ENCODE measurements around the gene CARMIL1.

The CARMIL1 gene

DNA sequence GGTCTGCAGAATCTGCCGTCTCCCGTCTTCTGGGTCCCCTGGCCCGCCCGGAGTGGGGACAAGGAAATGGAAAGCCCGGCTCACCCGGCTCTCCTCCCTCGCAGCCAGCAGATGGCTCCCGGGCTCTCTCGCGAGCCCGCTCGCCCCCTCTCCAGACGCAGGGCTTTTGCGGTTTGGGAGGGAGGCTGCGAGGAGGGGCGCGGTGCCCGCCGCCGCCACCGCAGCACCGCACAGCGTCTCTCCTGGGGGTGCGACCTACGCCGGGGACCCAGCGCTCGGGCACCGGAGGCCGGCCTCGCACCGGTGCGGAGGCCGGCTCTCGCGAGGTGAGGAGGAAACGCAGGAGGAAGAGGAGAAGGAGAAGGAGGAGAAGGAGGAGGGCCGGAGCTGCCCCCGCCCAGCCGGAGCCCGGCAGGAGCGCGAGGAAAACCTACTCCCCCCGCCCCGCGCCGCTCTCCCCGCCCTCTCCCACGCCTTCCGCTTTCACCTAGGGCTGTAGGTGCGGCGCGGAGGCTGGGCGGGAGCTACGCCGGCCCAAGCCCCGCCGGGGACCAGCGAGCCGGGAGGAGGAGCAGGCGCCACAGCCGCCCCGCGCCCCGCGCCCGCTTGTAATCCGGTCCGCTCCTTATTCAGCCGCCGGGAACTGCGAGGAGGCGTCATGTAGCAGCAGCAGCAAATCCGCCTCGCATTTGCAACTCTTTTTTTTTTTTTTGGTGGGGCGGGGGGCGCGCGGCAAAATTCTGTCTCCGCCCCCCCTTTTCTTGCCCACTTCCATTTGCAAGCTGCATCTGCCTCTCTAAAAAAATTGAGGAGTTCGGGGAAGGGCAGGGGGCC, at the start of gene CARMIL1:
TSS of gene CARMIL1 (plus strand) at position 461 of the 834 bp plus-strand sequence. CDS start 422 bp downstream, outside the sequence.
- no peak for TF ChIP-seq GATA2 (IDR thresholded peaks at IDR 0.05; ENCODE audit: low read depth, low read length)
- no peak for TF ChIP-seq GATA3 (IDR thresholded peaks at IDR 0.05; ENCODE audit: low read depth, low read length)

DNA sequence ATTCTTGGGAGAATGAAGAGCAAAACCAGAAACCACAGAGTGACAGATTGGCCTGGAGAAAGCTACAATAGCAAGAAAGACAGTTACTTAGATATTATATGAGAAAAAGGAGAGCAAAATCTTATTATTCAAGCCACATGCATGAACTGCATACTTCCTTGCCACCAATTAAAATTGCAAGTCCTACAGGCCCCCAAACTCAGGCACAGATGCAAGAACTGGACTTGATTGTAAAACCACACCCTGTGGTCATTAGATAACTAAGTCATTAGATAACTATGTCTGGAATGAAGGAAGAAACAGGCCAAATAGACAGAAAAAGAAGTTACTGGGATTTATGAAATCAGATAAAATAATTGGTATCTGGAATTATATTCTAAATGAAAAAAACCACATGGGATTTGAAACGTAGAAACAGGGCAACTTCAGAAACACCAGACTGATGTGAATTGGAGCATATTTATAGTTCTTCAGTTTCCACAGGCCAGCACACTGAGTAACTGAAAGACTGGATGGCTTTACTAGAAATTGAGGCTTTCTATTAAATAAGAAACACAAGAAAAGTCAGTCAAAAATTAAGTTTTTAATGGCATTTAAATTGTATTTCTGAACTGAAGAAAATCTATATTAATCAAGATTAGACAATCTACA, 49.4 kb upstream of the CARMIL1 start:
- TF ChIP-seq GATA3 (IDR thresholded peaks at IDR 0.05; ENCODE audit: low read depth, low read length): 0 out of 2 replicates have a peak, but pooled peaks have one; percentile 18
- no peak for TF ChIP-seq GATA2 (IDR thresholded peaks at IDR 0.05; ENCODE audit: low read depth, low read length)

DNA sequence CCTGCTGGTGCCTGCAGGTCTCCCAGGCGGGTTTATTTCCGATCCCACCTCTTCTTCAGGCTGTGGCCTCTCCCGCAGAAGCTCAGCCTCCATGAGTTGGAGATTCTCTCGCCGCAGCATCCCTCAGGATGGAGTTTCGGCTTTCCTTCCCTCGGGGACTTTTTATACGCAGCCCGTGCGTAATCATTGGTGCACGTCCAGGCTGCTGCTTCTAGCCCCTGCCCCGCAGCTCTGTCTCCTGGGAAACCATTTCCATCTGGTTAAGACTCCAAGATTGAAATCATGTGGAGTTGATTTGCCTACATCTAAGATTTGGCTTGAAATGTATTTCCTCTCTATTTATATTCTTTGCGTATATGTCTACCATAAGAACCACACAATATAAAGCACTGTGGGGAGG, 46.7 kb upstream of the CARMIL1 start:
- TF ChIP-seq GATA2 (IDR thresholded peaks at IDR 0.05; ENCODE audit: low read depth, low read length) (peak; percentile 48), GATA3 (IDR thresholded peaks at IDR 0.05; ENCODE audit: low read depth, low read length) (no peak)

DNA sequence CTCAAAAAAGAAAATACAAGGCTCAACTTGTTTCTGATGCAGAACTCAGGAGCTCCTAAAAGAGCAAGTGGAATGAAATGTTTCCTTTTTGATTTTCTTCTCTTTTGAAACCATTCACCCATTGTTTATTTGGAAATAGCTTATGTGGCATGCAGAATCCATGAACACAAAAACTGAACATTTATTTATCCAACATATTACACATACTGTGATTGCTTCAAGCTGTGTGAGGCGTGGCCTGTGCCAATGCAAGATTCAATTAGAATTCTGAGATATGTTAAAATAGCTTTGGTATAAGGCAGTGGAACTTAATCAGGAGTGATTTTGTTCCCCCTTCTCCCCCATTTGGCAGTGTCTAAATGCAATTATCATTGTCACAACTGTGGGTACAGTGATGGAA, 45.9 kb upstream of the CARMIL1 start:
- TF ChIP-seq GATA3 (IDR thresholded peaks at IDR 0.05; ENCODE audit: low read depth, low read length) (no peak), GATA2 (IDR thresholded peaks at IDR 0.05; ENCODE audit: low read depth, low read length) (no peak)

DNA sequence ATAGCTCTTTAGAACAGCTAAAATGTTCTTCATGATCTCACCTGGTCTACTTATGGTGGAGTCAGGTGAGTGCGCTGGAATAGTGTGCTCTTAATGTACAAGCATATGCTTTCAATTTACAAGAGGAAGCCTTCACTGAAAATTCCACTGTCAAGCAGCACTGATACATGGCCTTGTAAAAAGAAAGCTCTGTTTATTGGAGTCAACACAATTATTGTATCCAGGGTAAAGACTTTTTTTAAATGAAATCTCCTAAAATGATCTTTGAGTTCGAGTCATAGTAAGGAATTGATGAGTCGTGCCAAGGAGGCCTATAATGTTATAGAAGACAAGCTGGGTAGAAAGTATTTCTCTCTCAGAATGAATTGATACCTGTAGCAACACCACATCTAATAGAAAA, 41.6 kb upstream of the CARMIL1 start:
- TF ChIP-seq GATA3 (IDR thresholded peaks at IDR 0.05; ENCODE audit: low read depth, low read length): no peak
- no peak for TF ChIP-seq GATA2 (IDR thresholded peaks at IDR 0.05; ENCODE audit: low read depth, low read length)

DNA sequence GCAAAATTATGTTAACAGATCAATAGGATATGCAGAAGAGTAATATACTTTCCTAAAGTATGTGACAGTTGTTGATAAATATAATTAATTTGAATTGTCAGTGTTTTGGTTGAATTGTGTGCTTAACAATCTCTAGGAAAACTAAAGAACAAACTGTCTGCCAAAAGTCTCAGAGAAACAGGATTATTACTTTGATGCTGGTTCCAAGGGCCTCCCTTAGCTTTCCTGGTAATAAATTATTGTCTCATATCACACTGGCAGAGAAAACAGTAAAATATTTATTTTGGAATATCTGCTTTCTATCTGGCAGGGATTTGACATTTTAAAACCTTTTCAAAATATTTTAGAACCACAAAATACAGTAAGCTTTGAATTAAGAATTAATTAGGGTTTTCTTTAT, 40.1 kb upstream of the CARMIL1 start:
- TF ChIP-seq GATA2 (IDR thresholded peaks at IDR 0.05; ENCODE audit: low read depth, low read length) (no peak), GATA3 (IDR thresholded peaks at IDR 0.05; ENCODE audit: low read depth, low read length) (no peak)

DNA sequence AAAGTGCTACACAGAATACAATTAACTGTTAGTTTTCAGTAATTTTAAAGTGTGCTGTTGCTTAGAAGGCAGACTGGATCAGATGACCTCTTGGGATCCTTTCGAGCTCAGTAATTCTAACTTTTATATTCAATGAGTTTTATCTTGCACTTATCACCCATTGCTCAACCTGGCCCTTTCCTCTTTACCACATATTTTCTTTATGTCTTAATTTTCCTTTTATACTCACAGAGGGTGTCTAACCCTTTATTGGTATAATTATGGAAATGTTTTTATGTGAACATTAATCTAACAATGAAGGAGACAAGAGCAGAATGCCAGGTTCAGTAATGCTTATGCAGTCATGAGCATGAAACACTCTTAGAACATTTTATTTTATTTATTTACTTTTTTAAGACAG, 39.7 kb upstream of the CARMIL1 start:
- TF ChIP-seq GATA2 (IDR thresholded peaks at IDR 0.05; ENCODE audit: low read depth, low read length): no peak
- TF ChIP-seq GATA3 (IDR thresholded peaks at IDR 0.05; ENCODE audit: low read depth, low read length): no peak

DNA sequence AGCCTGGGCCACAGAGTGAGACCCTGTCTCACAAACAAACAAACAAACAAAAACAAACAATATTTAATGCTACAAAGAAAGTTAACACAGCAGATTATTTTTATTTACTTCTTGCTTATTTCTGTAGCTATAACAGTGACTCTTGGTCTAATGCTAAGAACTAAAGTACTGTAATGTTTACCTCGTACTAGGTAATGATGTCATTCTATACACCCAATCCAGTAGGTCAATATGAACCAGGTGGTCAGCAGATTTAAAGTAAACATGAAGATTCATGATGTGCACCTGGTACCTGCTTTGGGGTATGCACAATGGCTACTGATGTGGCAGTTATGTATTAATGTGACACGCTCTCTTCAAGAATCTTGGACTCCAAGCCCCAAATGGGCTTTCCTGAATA, 36.6 kb upstream of the CARMIL1 start:
- no peak for TF ChIP-seq GATA2 (IDR thresholded peaks at IDR 0.05; ENCODE audit: low read depth, low read length)
- TF ChIP-seq GATA3 (IDR thresholded peaks at IDR 0.05; ENCODE audit: low read depth, low read length): no peak

DNA sequence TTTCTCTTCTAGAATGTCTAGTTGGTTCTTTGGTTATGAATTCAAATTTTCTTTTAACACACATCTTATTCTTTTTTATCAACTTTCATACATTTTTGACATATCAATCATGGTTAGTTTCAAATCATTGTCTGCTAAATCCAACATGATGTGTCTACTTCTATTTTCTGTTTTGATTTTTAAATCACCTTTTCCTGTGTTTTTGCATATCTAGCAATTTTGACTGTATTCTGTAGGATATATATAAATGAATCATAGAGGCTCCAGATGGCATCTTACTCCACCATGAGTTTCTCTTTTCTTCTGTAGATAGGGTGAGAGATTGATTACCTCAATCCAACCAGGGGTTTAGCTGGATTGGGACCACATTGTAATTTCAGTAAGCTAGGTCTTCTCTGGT, 34.3 kb upstream of the CARMIL1 start:
- TF ChIP-seq GATA3 (IDR thresholded peaks at IDR 0.05; ENCODE audit: low read depth, low read length): no peak
- TF ChIP-seq GATA2 (IDR thresholded peaks at IDR 0.05; ENCODE audit: low read depth, low read length): no peak

DNA sequence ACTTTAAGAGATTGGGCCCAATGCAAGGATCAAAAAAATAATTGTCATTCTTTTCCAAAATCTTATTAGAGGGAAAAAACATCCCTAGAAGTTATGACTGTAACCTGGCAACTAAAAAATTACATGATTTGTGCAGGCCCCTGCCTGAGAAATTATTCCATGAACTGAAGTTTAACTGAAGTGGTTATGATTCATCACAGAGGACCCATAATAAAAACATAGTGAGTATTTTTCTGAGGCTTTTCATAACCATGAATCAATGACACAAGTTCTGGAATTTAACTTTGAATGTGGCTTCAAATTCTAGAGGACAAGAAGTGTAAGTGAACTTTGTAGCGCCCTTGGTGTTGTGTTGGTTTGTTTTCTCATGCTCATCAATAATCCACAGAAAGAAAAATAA, 31.1 kb upstream of the CARMIL1 start:
- TF ChIP-seq GATA3 (IDR thresholded peaks at IDR 0.05; ENCODE audit: low read depth, low read length): no peak
- no peak for TF ChIP-seq GATA2 (IDR thresholded peaks at IDR 0.05; ENCODE audit: low read depth, low read length)

DNA sequence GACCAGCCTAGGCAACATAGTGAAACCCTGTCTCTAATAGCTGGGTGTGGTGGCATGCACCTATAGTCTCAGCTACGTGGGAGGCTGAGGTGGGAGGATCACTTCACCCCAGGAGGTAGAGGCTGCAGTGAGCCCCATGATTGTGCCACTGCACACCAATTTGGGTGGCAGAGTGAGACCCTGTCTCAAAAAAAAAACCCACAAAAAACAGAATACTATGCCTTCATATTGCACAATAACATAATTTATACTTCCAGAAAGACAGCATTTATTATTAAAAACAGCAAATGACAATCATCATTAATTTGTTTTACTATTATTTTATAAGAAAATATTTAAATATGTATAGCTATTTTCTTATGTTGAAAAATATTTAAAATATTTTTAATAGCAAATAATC, 30.0 kb upstream of the CARMIL1 start:
- no peak for TF ChIP-seq GATA3 (IDR thresholded peaks at IDR 0.05; ENCODE audit: low read depth, low read length)
- TF ChIP-seq GATA2 (IDR thresholded peaks at IDR 0.05; ENCODE audit: low read depth, low read length): no peak

DNA sequence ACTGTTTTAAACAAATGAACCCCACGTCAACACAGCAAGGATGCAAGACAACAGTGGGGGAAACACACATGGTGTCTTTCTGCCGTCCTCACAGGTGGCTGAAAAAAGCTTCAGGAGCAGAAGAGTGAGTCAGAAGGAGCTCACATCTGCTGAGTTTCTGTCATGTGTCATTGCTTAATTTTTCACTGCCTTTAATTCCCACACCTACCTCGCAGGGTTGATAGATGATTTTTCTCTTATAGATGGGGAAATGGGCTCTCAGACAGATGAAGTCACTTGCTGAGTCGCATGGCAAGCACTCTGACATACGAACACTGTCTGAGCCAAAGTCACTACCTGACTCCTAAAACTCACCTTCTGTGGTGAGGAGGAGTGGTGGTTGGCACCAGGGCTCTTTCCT, 28.3 kb upstream of the CARMIL1 start:
- TF ChIP-seq GATA2 (IDR thresholded peaks at IDR 0.05; ENCODE audit: low read depth, low read length) (no peak), GATA3 (IDR thresholded peaks at IDR 0.05; ENCODE audit: low read depth, low read length) (no peak)

DNA sequence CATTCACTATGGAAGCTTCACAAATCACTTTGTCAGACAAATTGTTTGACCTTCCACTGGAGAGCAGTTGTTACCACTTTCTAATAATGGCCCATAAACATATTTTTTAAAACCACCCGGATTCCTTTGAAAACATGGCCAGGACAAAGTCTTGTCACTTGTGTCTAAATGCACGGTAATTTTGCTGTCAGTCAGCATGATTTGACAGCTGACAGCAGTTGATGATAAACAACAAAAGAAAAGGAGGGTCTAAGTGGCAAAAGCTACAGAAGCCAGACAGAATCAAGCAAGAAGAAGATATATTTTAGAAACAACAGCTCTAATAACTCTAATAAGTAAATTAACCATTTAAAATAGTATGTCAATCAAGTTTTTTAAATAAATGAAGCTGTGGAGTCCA, 27.7 kb upstream of the CARMIL1 start:
- no peak for TF ChIP-seq GATA2 (IDR thresholded peaks at IDR 0.05; ENCODE audit: low read depth, low read length)
- no peak for TF ChIP-seq GATA3 (IDR thresholded peaks at IDR 0.05; ENCODE audit: low read depth, low read length)

DNA sequence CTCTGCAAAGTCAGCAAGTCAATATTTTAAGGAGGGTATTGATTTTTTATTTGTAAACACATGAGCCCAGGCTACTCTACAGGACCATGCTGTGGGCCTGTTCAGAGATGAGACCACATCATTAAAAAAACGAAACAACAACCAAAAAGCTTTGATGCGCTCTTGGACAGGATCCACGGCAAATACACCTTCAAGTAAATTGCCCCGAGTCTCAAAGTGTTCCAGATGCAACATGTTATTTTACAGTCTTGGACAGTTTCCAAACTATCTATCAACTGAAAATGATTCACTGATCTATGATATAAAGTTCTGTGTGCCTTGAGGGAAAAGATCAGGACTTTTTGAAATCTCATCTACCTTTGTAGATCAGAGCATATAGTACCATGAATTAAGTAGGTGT, 25.8 kb upstream of the CARMIL1 start:
- TF ChIP-seq GATA2 (IDR thresholded peaks at IDR 0.05; ENCODE audit: low read depth, low read length) (no peak), GATA3 (IDR thresholded peaks at IDR 0.05; ENCODE audit: low read depth, low read length) (no peak)

DNA sequence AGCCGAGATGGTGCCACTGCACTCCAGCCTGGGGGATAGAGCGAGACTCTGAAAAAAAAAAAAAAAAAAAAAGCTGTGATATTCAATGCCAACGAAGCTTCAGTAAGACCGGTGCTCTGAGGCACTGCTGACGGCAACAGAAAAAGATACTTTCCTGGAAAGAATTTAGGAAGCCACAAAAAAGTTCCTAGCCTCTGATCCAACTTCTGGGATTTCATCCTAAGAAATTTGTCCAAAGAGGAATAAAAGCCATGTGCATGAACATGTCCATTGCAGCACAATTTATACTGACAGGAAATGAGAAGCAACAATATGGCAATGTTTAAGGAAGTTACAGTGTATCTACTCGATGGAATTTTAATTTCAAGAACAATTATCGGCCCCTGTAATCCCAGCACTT, 24.5 kb upstream of the CARMIL1 start:
- TF ChIP-seq GATA3 (IDR thresholded peaks at IDR 0.05; ENCODE audit: low read depth, low read length): no peak
- TF ChIP-seq GATA2 (IDR thresholded peaks at IDR 0.05; ENCODE audit: low read depth, low read length): no peak

Measured in SH-SY5Y (cell line).